ENCODE data around the gene SIL1. TPM values are rescaled to one million over a fixed set of nuclear protein-coding genes. Genes with fewer than 3 reads are reported as not detected.

The SIL1 gene
- total RNA-seq, 1 experiment from 2014 or later = 10.7 TPM

DNA sequence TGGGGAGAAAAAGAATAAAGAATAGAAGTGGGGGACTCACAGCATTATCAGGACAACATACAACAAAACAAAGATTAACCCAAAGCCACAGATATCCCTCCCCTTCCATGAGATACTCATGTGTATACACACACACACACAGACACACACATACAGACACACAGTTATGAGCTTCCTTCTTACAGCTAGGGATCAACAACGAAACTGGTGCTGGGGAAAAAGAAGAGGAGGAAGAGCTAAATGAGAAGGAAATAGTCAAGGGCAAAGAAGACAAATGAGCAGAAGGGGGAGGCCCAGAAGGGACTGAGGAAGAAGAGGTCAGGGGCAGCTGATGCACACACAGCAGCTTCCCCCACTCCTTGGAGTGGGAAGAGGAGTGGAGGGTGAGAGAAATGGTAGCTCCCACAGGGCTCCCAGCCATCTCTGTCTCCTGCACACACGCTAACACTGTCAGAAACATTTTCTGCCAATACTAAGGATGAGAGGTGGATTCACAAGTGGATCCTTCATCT, 66.2 kb downstream of the SIL1 start:
- TF ChIP-seq NFE2L1 (CRISPR knock-in tag; IDR thresholded peaks at IDR 0.05) (no peak), JUN (CRISPR knock-in tag; IDR thresholded peaks at IDR 0.05) (no peak), NFYB (CRISPR knock-in tag; conservative IDR thresholded peaks at IDR 0.05; ENCODE audit: low read depth) (no peak), SP1 (CRISPR knock-in tag; conservative IDR thresholded peaks at IDR 0.05) (no peak), RELA (CRISPR knock-in tag; IDR thresholded peaks at IDR 0.05; ENCODE audit: borderline replicate concordance) (no peak)
- TF ChIP-seq, protein P1, sequence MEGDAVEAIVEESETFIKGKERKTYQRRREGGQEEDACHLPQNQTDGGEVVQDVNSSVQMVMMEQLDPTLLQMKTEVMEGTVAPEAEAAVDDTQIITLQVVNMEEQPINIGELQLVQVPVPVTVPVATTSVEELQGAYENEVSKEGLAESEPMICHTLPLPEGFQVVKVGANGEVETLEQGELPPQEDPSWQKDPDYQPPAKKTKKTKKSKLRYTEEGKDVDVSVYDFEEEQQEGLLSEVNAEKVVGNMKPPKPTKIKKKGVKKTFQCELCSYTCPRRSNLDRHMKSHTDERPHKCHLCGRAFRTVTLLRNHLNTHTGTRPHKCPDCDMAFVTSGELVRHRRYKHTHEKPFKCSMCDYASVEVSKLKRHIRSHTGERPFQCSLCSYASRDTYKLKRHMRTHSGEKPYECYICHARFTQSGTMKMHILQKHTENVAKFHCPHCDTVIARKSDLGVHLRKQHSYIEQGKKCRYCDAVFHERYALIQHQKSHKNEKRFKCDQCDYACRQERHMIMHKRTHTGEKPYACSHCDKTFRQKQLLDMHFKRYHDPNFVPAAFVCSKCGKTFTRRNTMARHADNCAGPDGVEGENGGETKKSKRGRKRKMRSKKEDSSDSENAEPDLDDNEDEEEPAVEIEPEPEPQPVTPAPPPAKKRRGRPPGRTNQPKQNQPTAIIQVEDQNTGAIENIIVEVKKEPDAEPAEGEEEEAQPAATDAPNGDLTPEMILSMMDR (IDR thresholded peaks at IDR 0.05) = no peak
- TF ChIP-seq, protein P2, sequence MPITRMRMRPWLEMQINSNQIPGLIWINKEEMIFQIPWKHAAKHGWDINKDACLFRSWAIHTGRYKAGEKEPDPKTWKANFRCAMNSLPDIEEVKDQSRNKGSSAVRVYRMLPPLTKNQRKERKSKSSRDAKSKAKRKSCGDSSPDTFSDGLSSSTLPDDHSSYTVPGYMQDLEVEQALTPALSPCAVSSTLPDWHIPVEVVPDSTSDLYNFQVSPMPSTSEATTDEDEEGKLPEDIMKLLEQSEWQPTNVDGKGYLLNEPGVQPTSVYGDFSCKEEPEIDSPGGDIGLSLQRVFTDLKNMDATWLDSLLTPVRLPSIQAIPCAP (CRISPR knock-in tag; IDR thresholded peaks at IDR 0.05) = no peak
- TF ChIP-seq, protein P3, sequence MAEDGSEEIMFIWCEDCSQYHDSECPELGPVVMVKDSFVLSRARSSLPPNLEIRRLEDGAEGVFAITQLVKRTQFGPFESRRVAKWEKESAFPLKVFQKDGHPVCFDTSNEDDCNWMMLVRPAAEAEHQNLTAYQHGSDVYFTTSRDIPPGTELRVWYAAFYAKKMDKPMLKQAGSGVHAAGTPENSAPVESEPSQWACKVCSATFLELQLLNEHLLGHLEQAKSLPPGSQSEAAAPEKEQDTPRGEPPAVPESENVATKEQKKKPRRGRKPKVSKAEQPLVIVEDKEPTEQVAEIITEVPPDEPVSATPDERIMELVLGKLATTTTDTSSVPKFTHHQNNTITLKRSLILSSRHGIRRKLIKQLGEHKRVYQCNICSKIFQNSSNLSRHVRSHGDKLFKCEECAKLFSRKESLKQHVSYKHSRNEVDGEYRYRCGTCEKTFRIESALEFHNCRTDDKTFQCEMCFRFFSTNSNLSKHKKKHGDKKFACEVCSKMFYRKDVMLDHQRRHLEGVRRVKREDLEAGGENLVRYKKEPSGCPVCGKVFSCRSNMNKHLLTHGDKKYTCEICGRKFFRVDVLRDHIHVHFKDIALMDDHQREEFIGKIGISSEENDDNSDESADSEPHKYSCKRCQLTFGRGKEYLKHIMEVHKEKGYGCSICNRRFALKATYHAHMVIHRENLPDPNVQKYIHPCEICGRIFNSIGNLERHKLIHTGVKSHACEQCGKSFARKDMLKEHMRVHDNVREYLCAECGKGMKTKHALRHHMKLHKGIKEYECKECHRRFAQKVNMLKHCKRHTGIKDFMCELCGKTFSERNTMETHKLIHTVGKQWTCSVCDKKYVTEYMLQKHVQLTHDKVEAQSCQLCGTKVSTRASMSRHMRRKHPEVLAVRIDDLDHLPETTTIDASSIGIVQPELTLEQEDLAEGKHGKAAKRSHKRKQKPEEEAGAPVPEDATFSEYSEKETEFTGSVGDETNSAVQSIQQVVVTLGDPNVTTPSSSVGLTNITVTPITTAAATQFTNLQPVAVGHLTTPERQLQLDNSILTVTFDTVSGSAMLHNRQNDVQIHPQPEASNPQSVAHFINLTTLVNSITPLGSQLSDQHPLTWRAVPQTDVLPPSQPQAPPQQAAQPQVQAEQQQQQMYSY (CRISPR knock-in tag; IDR thresholded peaks at IDR 0.05) = no peak
- Mint-ChIP-seq H3K9me3 (no peaks in the 10 kb centered on the region), H3K4me1 (peaks cover 15% of the 10 kb centered on the region), H3K27me3 (ENCODE audit: low read depth) (no peaks in the 10 kb centered on the region), H3K4me3 (no peak overlapping the region), H3K27ac (no peak overlapping the region; the same call in 1 of the 2 replicates), H3K36me3 (no peaks in the 10 kb centered on the region)
- POLR2A ChIA-PET = no interaction called here
- ATAC-seq (no peak), DNase-seq (ENCODE audit: low spot score) (no peak)
- CTCF ChIA-PET = interaction anchor here (1.1 to 1.4 kb wide), 2 partner anchors 160 to 342 kb away, joined by 3 to 4 read pairs; no protein-coding TSS in a partner anchor

DNA sequence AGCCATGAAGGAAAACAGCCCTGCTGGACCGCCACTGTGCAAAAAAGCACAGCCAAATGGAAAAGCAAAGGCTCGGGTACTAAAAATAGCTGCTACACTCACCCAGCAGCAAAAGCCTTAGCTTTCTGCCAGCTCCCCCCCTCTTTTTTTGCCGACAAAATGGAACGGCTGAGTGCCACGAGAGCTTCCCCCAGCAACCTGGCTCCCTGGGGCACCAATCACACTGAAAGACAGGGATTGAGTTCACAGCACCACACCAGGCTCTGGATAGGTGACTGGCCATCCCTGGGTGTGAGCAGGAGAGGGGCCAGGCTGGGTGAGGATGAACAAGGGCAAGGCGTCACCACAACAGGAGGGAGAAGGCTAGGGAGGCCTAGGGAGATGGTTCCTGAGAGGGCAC, 66.7 kb downstream of the SIL1 start:
- Mint-ChIP-seq H3K4me3 (no peak overlapping the region), H3K4me1 (peaks cover 21% of the 10 kb centered on the region), H3K27ac (no peak overlapping the region; the same call in 1 of the 2 replicates), H3K9me3 (no peaks in the 10 kb centered on the region), H3K36me3 (no peaks in the 10 kb centered on the region), H3K27me3 (ENCODE audit: low read depth) (no peaks in the 10 kb centered on the region)
- DNase-seq (ENCODE audit: low spot score) (peak; percentile 24), ATAC-seq (peak; percentile 62)
- CTCF ChIA-PET = interaction anchor here (0.7 to 1.4 kb wide), 2 partner anchors 342 to 521 kb away, joined by 3 to 4 read pairs; no protein-coding TSS in a partner anchor
- TF ChIP-seq ZBTB21 (CRISPR knock-in tag; IDR thresholded peaks at IDR 0.05; ENCODE audit: borderline replicate concordance) (no peak), CBFB (CRISPR knock-in tag; IDR thresholded peaks at IDR 0.05; ENCODE audit: low read depth) (no peak), MXD4 (CRISPR knock-in tag; IDR thresholded peaks at IDR 0.05; ENCODE audit: borderline replicate concordance) (no peak), NR3C1 (CRISPR knock-in tag; conservative IDR thresholded peaks at IDR 0.05; ENCODE audit: low read depth) (no peak), GTF2I (CRISPR knock-in tag; conservative IDR thresholded peaks at IDR 0.05) (no peak)
- TF ChIP-seq, protein P4, sequence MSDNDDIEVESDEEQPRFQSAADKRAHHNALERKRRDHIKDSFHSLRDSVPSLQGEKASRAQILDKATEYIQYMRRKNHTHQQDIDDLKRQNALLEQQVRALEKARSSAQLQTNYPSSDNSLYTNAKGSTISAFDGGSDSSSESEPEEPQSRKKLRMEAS (CRISPR knock-in tag; IDR thresholded peaks at IDR 0.05) = no peak
- TF ChIP-seq, protein P5, sequence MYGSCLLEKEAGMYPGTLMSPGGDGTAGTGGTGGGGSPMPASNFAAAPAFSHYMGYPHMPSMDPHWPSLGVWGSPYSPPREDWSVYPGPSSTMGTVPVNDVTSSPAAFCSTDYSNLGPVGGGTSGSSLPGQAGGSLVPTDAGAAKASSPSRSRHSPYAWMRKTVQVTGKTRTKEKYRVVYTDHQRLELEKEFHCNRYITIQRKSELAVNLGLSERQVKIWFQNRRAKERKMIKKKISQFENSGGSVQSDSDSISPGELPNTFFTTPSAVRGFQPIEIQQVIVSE (CRISPR knock-in tag; IDR thresholded peaks at IDR 0.05; ENCODE audit: borderline replicate concordance) = no peak
- TF ChIP-seq, protein P6, sequence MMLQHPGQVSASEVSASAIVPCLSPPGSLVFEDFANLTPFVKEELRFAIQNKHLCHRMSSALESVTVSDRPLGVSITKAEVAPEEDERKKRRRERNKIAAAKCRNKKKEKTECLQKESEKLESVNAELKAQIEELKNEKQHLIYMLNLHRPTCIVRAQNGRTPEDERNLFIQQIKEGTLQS (CRISPR knock-in tag; conservative IDR thresholded peaks at IDR 0.05) = no peak
- TF ChIP-seq, protein P7, sequence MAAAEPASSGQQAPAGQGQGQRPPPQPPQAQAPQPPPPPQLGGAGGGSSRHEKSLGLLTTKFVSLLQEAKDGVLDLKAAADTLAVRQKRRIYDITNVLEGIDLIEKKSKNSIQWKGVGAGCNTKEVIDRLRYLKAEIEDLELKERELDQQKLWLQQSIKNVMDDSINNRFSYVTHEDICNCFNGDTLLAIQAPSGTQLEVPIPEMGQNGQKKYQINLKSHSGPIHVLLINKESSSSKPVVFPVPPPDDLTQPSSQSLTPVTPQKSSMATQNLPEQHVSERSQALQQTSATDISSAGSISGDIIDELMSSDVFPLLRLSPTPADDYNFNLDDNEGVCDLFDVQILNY (CRISPR knock-in tag; IDR thresholded peaks at IDR 0.05) = no peak
- POLR2A ChIA-PET = no interaction called here

Measured in WTC11 (cell line).